HG03439 (cell line): ENCODE results near the gene SERPINF2.
"Not testable (repeated sequence)": the region's sequence is repeated elsewhere in the genome, so short reads cannot be mapped to it uniquely, and the experiment has no call there.

Experiments used
- ATAC-seq: cut with Tn5 transposase; IDR thresholded peaks from one replicate; pipeline ENCODE4 v1.9.1; 2021; ENCODE audit warnings: mild to moderate bottlenecking, moderate library complexity; ENCODE audit not compliant: unreplicated experiment

Gene SERPINF2

GRCh38 chr17:1786708-1787107 lies 44.0 kb downstream of the SERPINF2 start:
- ATAC-seq = no peak

- ATAC-seq = no peak
Measured at GRCh38 chr17:1787301-1787902, 44.7 kb downstream of the SERPINF2 start.

DNA sequence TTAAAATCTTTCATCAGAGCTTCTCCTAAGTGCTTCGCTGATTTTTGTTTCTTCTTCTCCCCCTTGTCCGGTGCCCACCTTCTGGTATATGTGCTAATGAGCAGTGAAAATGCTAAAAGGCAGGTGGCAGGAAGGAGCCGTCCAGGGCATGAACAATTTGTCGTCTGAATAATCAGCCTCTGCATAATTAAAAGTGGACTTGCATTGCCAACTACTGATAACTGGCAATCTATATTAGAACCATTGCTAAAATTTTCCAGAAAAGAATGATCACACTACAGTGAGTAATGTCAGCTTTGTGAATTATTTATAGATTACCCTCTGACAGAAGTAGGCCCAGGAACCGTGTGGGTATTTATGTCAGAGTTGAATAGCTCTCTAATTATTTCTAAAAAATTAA lies 47.3 kb downstream of the SERPINF2 start:
- no peak for ATAC-seq

- ATAC-seq = no peak
Measured at GRCh38 chr17:1792495-1793446, 50.1 kb downstream of the SERPINF2 start.

DNA sequence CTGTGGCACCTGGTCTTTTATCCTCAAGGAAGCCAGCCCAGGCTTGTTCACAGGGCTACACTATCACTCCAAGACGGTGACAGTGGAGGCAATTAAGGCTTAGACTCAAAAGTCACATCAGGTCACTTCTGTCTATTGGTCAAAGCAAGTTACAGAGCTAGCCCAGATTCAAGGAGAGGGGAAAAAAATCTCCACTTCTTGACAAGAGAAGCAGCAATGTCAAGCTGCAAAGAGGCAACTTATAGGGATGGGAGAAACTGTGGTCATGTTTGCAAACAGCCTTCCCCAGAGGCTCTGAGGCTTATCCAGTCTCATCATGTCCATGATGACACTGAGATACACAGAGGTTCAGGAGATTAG lies 50.8 kb downstream of the SERPINF2 start:
- no peak for ATAC-seq

- no peak for ATAC-seq
Measured at GRCh38 chr17:1796800-1797199, 54.1 kb downstream of the SERPINF2 start.

DNA sequence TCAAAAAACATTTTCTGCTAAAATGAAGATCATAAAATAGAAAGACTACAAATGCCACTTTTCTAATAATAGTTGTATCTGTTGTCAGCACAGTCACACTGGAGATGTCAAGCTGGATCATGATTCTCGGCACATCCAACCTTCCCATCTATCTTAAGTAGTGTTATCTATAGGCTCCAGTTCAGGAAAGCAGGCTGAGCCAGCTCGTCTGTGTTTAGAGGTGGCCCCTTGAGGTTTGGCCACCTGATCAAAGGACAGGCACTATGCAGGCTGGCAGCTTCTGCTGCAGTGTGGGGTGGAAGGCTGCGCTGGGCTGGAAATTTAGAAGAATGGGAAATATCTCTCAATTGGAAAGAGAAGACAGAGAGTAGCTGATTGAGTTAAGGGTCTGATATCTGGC lies 54.7 kb downstream of the SERPINF2 start:
- no peak for ATAC-seq

- ATAC-seq = not testable (repeated sequence)
Measured at GRCh38 chr17:1797846-1798245, 55.2 kb downstream of the SERPINF2 start.

DNA sequence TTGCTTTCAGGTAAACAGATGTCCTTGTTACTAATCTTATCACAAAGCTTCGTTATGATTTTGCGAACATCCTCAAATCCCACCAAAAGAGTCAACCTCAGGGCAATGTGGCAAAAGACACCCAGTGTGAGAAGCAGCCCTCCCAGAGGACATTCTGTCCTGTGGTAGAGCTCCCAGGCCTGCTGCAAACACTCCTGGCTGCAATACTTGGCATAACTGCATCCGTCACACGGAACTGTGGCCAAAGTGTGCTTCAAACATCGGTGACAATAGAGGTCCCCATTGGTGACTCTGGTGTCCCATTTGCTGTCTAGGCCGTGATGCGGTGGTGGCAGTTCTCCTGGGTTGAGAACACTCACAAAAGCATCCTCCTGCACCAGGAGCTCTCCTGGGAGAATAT lies 57.6 kb downstream of the SERPINF2 start:
- no peak for ATAC-seq

DNA sequence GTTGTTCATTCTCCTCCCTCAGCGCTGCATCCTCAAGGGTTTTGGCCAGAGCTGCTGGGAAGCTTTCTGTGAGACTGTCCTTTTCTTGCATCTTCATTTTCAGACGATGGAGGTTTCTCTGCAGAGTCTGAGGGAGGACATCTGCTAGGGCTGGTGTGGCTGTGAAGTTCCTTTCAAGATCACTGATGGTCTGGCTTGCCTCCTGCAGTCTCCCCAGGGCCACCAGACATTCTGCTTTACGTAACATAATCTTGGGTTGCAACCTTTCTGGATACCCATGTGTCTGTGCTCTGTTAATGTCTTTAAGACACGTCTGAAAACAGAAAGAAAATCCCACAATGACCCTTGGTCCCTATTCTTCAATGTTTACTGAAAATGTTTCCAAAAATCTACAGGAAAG lies 58.0 kb downstream of the SERPINF2 start:
- ATAC-seq = no peak

GRCh38 chr17:1802429-1802828 lies 59.8 kb downstream of the SERPINF2 start:
- no peak for ATAC-seq

GRCh38 chr17:1803280-1803679 lies 60.6 kb downstream of the SERPINF2 start:
- no peak for ATAC-seq
